Natural killer cell treated with Interleukin-12 subunit alpha and Interleukin-12 subunit beta and Interleukin-15 and Interleukin-18, amount 100 ng/mL, for 72 hours (primary cell): ENCODE data around the gene PTPRU. TPM values are rescaled to one million over a fixed set of nuclear protein-coding genes. Genes with fewer than 3 reads are reported as not detected.
"Not testable (repeated sequence)": the region's sequence is repeated elsewhere in the genome, so short reads cannot be mapped to it uniquely, and the experiment has no call there.

Source experiments
- ATAC-seq, 2 donors: fragments of 150-1000 bp; cut with Tn5 transposase in 1 of 2; sonication (Bioruptor Pico), chemical (Tn5 transposase) in 1 of 2; 2 replicates each; pipeline ENCODE4 v1.10.0; 2021
- DNase-seq: peaks from one replicate; pipeline ENCODE4 v3.0.0; 2022; ENCODE audit warnings: low spot score
- H3K27ac Mint-ChIP-seq, 2 donors: 1 replicate in 1 of 2; 2 replicates in 1 of 2; pipeline ENCODE4 v1.8.0; 2022; ENCODE audit warnings: mixed read lengths in 2 of 2, mild to moderate bottlenecking in 1 of 2, moderate library complexity in 1 of 2
- H3K27me3 Mint-ChIP-seq, 2 donors: 1 replicate in 1 of 2; 2 replicates in 1 of 2; pipeline ENCODE4 v1.8.0; 2022; ENCODE audit warnings: mixed read lengths in 2 of 2
- H3K36me3 Mint-ChIP-seq: one replicate; pipeline ENCODE4 v1.8.0; 2022; ENCODE audit warnings: mixed read lengths
- H3K4me1 Mint-ChIP-seq, 2 donors: 1 replicate in 1 of 2; 2 replicates in 1 of 2; pipeline ENCODE4 v1.8.0; 2022; ENCODE audit warnings: low read depth in 2 of 2, mixed read lengths in 2 of 2, mild to moderate bottlenecking in 1 of 2
- H3K4me3 Mint-ChIP-seq: one replicate; pipeline ENCODE4 v1.8.0; 2022; ENCODE audit warnings: mixed read lengths
- H3K9me3 Mint-ChIP-seq: 2 replicates; pipeline ENCODE4 v1.8.0; 2022; ENCODE audit warnings: mixed read lengths
- total RNA-seq, 2 donors: library from RNA; stranded (reverse); gene quantifications; one replicate each; pipeline ENCODE4 v1.2.3, GENCODE V29; 2022

PTPRU gene
- total RNA-seq, 2 donors from 2014 or later: 1.3 to 1.4 TPM

GRCh38 chr1:29230553-29231378 is 5.6 kb upstream of the PTPRU start, which contains the start of gene MECR:
TSS of gene MECR (minus strand) at chr1:29230934. CDS start at chr1:29230906, 28 bp downstream.
- ATAC-seq (peak; percentile 99 to 100), DNase-seq (peak; percentile 97)
- Mint-ChIP-seq H3K27ac (peak within 1 kb of the TSS; percentile 88 to 98), H3K4me1 (peaks cover 18 to 23% of the 10 kb centered on the region in 2 donors), H3K36me3 (no peaks in the 10 kb centered on the region), H3K9me3 (no peaks in the 10 kb centered on the region), H3K4me3 (peak within 1 kb of the TSS; percentile 99), H3K27me3 (peaks cover 9 to 16% of the 10 kb centered on the region in 2 donors)

- ATAC-seq (no peak), DNase-seq (no peak)
- Mint-ChIP-seq H3K27ac (no peak overlapping the region), H3K36me3 (peaks cover 7% of the 10 kb centered on the region), H3K27me3 (peaks cover 16 to 26% of the 10 kb centered on the region in 2 donors), H3K9me3 (no peaks in the 10 kb centered on the region), H3K4me3 (no peak overlapping the region), H3K4me1 (peaks cover 29 to 35% of the 10 kb centered on the region in 2 donors)
Measured at GRCh38 chr1:29232387-29232786, 3.9 kb upstream of the PTPRU start.

- Mint-ChIP-seq H3K4me1 (peaks cover 33 to 37% of the 10 kb centered on the region in 2 donors), H3K27me3 (peaks cover 21 to 37% of the 10 kb centered on the region in 2 donors), H3K27ac (no peak overlapping the region), H3K4me3 (no peak overlapping the region), H3K9me3 (no peaks in the 10 kb centered on the region), H3K36me3 (peaks cover 7% of the 10 kb centered on the region)
- DNase-seq: no peak
- no peak for ATAC-seq
Measured at GRCh38 chr1:29233693-29234092, 2.6 kb upstream of the PTPRU start.

GRCh38 chr1:29234471-29234870 is 1.9 kb upstream of the PTPRU start:
- H3K27me3 Mint-ChIP-seq: peaks cover 25 to 45% of the 10 kb centered on the region in 2 donors
- peaks cover 7% of the 10 kb centered on the region for H3K36me3 Mint-ChIP-seq
- no peaks in the 10 kb centered on the region for H3K9me3 Mint-ChIP-seq
- H3K27ac Mint-ChIP-seq: no peak overlapping the region
- peaks cover 34 to 38% of the 10 kb centered on the region in 2 donors for H3K4me1 Mint-ChIP-seq
- DNase-seq (no peak), ATAC-seq (no peak)
- H3K4me3 Mint-ChIP-seq: no peak overlapping the region

- not testable (repeated sequence) for H3K36me3 Mint-ChIP-seq, H3K4me3 Mint-ChIP-seq, ATAC-seq, DNase-seq, H3K27ac Mint-ChIP-seq, H3K9me3 Mint-ChIP-seq
- peaks cover 29 to 49% of the 10 kb centered on the region in 2 donors for H3K27me3 Mint-ChIP-seq
- peaks cover 30 to 34% of the 10 kb centered on the region in 2 donors for H3K4me1 Mint-ChIP-seq
Measured at GRCh38 chr1:29234881-29235280, 1.4 kb upstream of the PTPRU start.

GRCh38 chr1:29236712-29237128 is 398 bp downstream of the PTPRU start:
- no peak for DNase-seq
- ATAC-seq: no peak
- Mint-ChIP-seq H3K4me1 (peaks cover 17 to 18% of the 10 kb centered on the region in 2 donors), H3K27ac (peak overlapping the region; percentile 10 to 23), H3K9me3 (no peaks in the 10 kb centered on the region), H3K36me3 (peaks cover 7% of the 10 kb centered on the region), H3K4me3 (peak overlapping the region; percentile 89), H3K27me3 (peaks cover 41 to 66% of the 10 kb centered on the region in 2 donors)

GRCh38 chr1:29237129-29237821 is 953 bp downstream of the PTPRU start:
- peaks cover 41 to 70% of the 10 kb centered on the region in 2 donors for H3K27me3 Mint-ChIP-seq
- H3K36me3 Mint-ChIP-seq: peaks cover 7% of the 10 kb centered on the region
- DNase-seq: no peak
- peak; percentile 42 to 62 for ATAC-seq
- peak overlapping the region; percentile 89 for H3K4me3 Mint-ChIP-seq
- peak overlapping the region; percentile 10 to 23 for H3K27ac Mint-ChIP-seq
- H3K9me3 Mint-ChIP-seq: no peaks in the 10 kb centered on the region
- peaks cover 17 to 18% of the 10 kb centered on the region in 2 donors for H3K4me1 Mint-ChIP-seq

GRCh38 chr1:29237852-29238619 is 1.7 kb downstream of the PTPRU start:
- DNase-seq: no peak
- Mint-ChIP-seq H3K9me3 (no peaks in the 10 kb centered on the region), H3K27me3 (peaks cover 41 to 70% of the 10 kb centered on the region in 2 donors), H3K27ac (no peak overlapping the region), H3K4me3 (peak overlapping the region; percentile 79), H3K4me1 (peaks cover 17 to 18% of the 10 kb centered on the region in 2 donors), H3K36me3 (peaks cover 7% of the 10 kb centered on the region)
- ATAC-seq: peak in 1 of 2 donors; percentile 43

- Mint-ChIP-seq H3K36me3 (peaks cover 7% of the 10 kb centered on the region), H3K9me3 (no peaks in the 10 kb centered on the region), H3K27me3 (peaks cover 40 to 70% of the 10 kb centered on the region in 2 donors), H3K27ac (no peak overlapping the region), H3K4me1 (peaks cover 17 to 18% of the 10 kb centered on the region in 2 donors), H3K4me3 (peak overlapping the region; percentile 71)
- no peak for DNase-seq
- ATAC-seq: no peak
Measured at GRCh38 chr1:29238620-29239002, 2.3 kb downstream of the PTPRU start.

- Mint-ChIP-seq H3K27ac (no peak overlapping the region), H3K4me3 (peak overlapping the region; percentile 71), H3K36me3 (peaks cover 7% of the 10 kb centered on the region), H3K27me3 (peaks cover 35 to 64% of the 10 kb centered on the region in 2 donors), H3K9me3 (no peaks in the 10 kb centered on the region), H3K4me1 (peaks cover 17 to 18% of the 10 kb centered on the region in 2 donors)
- DNase-seq (no peak), ATAC-seq (no peak)
Measured at GRCh38 chr1:29239142-29239541, 2.8 kb downstream of the PTPRU start.

GRCh38 chr1:29240400-29240837 is 4.1 kb downstream of the PTPRU start:
- DNase-seq (no peak), ATAC-seq (no peak)
- H3K4me3 Mint-ChIP-seq: no peak overlapping the region
- H3K27ac Mint-ChIP-seq: no peak overlapping the region
- no peaks in the 10 kb centered on the region for H3K9me3 Mint-ChIP-seq
- H3K27me3 Mint-ChIP-seq: peaks cover 31 to 55% of the 10 kb centered on the region in 2 donors
- H3K36me3 Mint-ChIP-seq: peaks cover 7% of the 10 kb centered on the region
- peaks cover 17 to 18% of the 10 kb centered on the region in 2 donors for H3K4me1 Mint-ChIP-seq

- no peak overlapping the region for H3K27ac Mint-ChIP-seq
- ATAC-seq (no peak), DNase-seq (no peak)
- peaks cover 14% of the 10 kb centered on the region in 2 donors for H3K4me1 Mint-ChIP-seq
- H3K27me3 Mint-ChIP-seq: peaks cover 32 to 55% of the 10 kb centered on the region in 2 donors
- H3K4me3 Mint-ChIP-seq: no peak overlapping the region
- H3K9me3 Mint-ChIP-seq: no peaks in the 10 kb centered on the region
- peaks cover 7% of the 10 kb centered on the region for H3K36me3 Mint-ChIP-seq
Measured at GRCh38 chr1:29240986-29241385, 4.7 kb downstream of the PTPRU start.
